HepG2 (cell line): Measurements from ENCODE around the gene ZBED5. TPM values are rescaled to one million over a fixed set of nuclear protein-coding genes. Genes with fewer than 3 reads are reported as not detected.

Experiments
- CBX5 ChIP-seq: sonication (generic); formaldehyde crosslinking; IDR thresholded peaks from 2 replicates; pipeline ENCODE4 v1.4.0; 2020; ENCODE audit warnings: missing genetic modification reagents, borderline replicate concordance
- EZH2 ChIP-seq: conservative IDR thresholded peaks from 2 replicates; pipeline ENCODE4 v1.6.1; 2012; ENCODE audit warnings: mild to moderate bottlenecking, low read depth, low read length, moderate library complexity
- FLYWCH1 ChIP-seq: sonication (generic); formaldehyde crosslinking; IDR thresholded peaks from 2 replicates; pipeline ENCODE4 v1.8.1; 2023; ENCODE audit warnings: mild to moderate bottlenecking, missing genetic modification reagents
- GABPB1 ChIP-seq: IDR thresholded peaks from 2 replicates; pipeline ENCODE4 v1.6.1; 2016; ENCODE audit warnings: mild to moderate bottlenecking, missing genetic modification reagents, moderate library complexity, missing compliant biosample characterization
- GTF3A ChIP-seq: sonication (generic); formaldehyde crosslinking; conservative IDR thresholded peaks from 2 replicates; pipeline ENCODE4 v1.4.0; 2020; ENCODE audit warnings: mild to moderate bottlenecking, missing genetic modification reagents
- HNF4A ChIP-seq: sonication (generic); formaldehyde crosslinking; IDR thresholded peaks from 2 replicates; pipeline ENCODE4 v1.4.0; 2020; ENCODE audit warnings: missing genetic modification reagents
- HOXA3 ChIP-seq: sonication (generic); formaldehyde crosslinking; IDR thresholded peaks from 2 replicates; pipeline ENCODE4 v1.5.0; 2020; ENCODE audit warnings: missing genetic modification reagents
- KLF16 ChIP-seq, 2 experiments: sonication (generic) in 1 of 2; formaldehyde crosslinking in 1 of 2; IDR thresholded peaks; 2 replicates each; pipeline versions ENCODE4 v1.6.1 to v1.8.0; 2016 to 2023; ENCODE audit warnings: missing genetic modification reagents in 2 of 2, missing compliant biosample characterization in 1 of 2
- KMT2A ChIP-seq: sonication (generic); formaldehyde crosslinking; IDR thresholded peaks from 2 replicates; pipeline ENCODE4 v1.4.0; 2020; ENCODE audit warnings: missing genetic modification reagents
- MAFG ChIP-seq: sonication (generic); formaldehyde crosslinking; IDR thresholded peaks from 2 replicates; pipeline ENCODE4 v1.5.1; 2020; ENCODE audit warnings: mild to moderate bottlenecking, missing genetic modification reagents
- MBD4 ChIP-seq: IDR thresholded peaks from 2 replicates; pipeline ENCODE4 v1.6.1; 2012; ENCODE audit warnings: low read length, inconsistent platforms, borderline replicate concordance
- MIER2 ChIP-seq: IDR thresholded peaks from 2 replicates; pipeline ENCODE4 v1.6.1; 2016; ENCODE audit warnings: missing biosample characterization, missing genetic modification reagents
- NFE2L1 ChIP-seq: sonication (generic); formaldehyde crosslinking; IDR thresholded peaks from 2 replicates; pipeline ENCODE4 v1.4.0; 2020; ENCODE audit warnings: missing genetic modification reagents, mild to moderate bottlenecking, borderline replicate concordance
- NKX3-1 ChIP-seq: sonication (generic); formaldehyde crosslinking; IDR thresholded peaks from 2 replicates; pipeline ENCODE4 v1.5.0; 2020; ENCODE audit warnings: missing genetic modification reagents
- NPAS2 ChIP-seq: sonication (generic); formaldehyde crosslinking; IDR thresholded peaks from 2 replicates; pipeline ENCODE4 v1.8.0; 2022; ENCODE audit warnings: mild to moderate bottlenecking, missing genetic modification reagents, borderline replicate concordance
- NRL ChIP-seq: sonication (generic); formaldehyde crosslinking; IDR thresholded peaks from 2 replicates; pipeline ENCODE4 v1.5.0; 2020; ENCODE audit warnings: missing genetic modification reagents, mild to moderate bottlenecking, moderate library complexity, borderline replicate concordance
- RFXANK ChIP-seq: IDR thresholded peaks from 2 replicates; pipeline ENCODE4 v1.6.1; 2016
- STAG1 ChIP-seq: sonication (generic); formaldehyde crosslinking; IDR thresholded peaks from 2 replicates; pipeline ENCODE4 v1.4.0; 2020; ENCODE audit warnings: missing genetic modification reagents
- YY1 ChIP-seq: IDR thresholded peaks from 2 replicates; pipeline ENCODE4 v1.6.1; 2011; ENCODE audit warnings: low read length, low read depth, moderate library complexity, mild to moderate bottlenecking; ENCODE audit not compliant: insufficient read depth, insufficient replicate concordance
- ZBTB7B ChIP-seq: sonication (generic); formaldehyde crosslinking; IDR thresholded peaks from 2 replicates; pipeline ENCODE4 v1.4.0; 2020; ENCODE audit warnings: missing genetic modification reagents
- ZNF124 ChIP-seq: sonication (generic); formaldehyde crosslinking; IDR thresholded peaks from 2 replicates; pipeline ENCODE4 v1.4.0; 2020; ENCODE audit warnings: missing genetic modification reagents
- ZNF607 ChIP-seq: sonication (generic); formaldehyde crosslinking; IDR thresholded peaks from 2 replicates; pipeline ENCODE4 v1.5.1; 2020; ENCODE audit warnings: missing genetic modification reagents, mild to moderate bottlenecking, borderline replicate concordance
- ZNF75D ChIP-seq: sonication (generic); formaldehyde crosslinking; IDR thresholded peaks from 2 replicates; pipeline ENCODE4 v1.8.1; 2023; ENCODE audit warnings: missing genetic modification reagents, mild to moderate bottlenecking, borderline replicate concordance
- ZNF879 ChIP-seq: sonication (generic); formaldehyde crosslinking; IDR thresholded peaks from 2 replicates; pipeline ENCODE4 v1.8.1; 2023; ENCODE audit warnings: missing genetic modification reagents
- polyA plus RNA-seq, 8 experiments: library from polyadenylated mRNA; depleted of rRNA in 3 of 8; stranded (reverse) in 7 of 8; unstranded in 1 of 8; fragments of >200 nt; fragmentation: Illumina TruSeq in 4 of 8; extraction: Trizol in 4 of 8; gene quantifications; 2 replicates each; pipeline versions ENCODE4 v1.2.1 to v1.2.3, GENCODE V29; 2011 to 2016; ENCODE audit warnings: low read depth in 4 of 8, missing spikeins in 1 of 8, mixed read lengths in 1 of 8; ENCODE audit not compliant: insufficient read depth in 1 of 8
- total RNA-seq, 5 experiments: library from RNA; depleted of rRNA; stranded (reverse); fragments of >200 nt; fragmentation: Illumina TruSeq; extraction: Trizol; gene quantifications; 2 replicates each; pipeline ENCODE4 v1.2.3, GENCODE V29; 2016; ENCODE audit warnings: low read depth in 1 of 5
- TF ChIP-seq, protein P1 (sequence below): sonication (generic); formaldehyde crosslinking; IDR thresholded peaks from 2 replicates; pipeline ENCODE4 v1.4.0; 2020; ENCODE audit warnings: missing genetic modification reagents
- TF ChIP-seq, protein P2 (sequence below): sonication (generic); formaldehyde crosslinking; IDR thresholded peaks from 2 replicates; pipeline ENCODE4 v1.8.1; 2023; ENCODE audit warnings: mild to moderate bottlenecking, moderate library complexity, missing genetic modification reagents
- TF ChIP-seq, protein P3 (sequence below): sonication (generic); formaldehyde crosslinking; IDR thresholded peaks from 2 replicates; pipeline ENCODE4 v1.8.1; 2022; ENCODE audit warnings: mild to moderate bottlenecking, missing genetic modification reagents
- TF ChIP-seq, protein P4 (sequence below): fragments of 450-650 bp; IDR thresholded peaks from 2 replicates; pipeline ENCODE4 v1.6.1; 2016

ZBED5 gene
- total and polyA plus RNA-seq, 2 of the 13 experiments (the other 11 are each of a cell fraction or from before 2014, with no cell fraction given) = 18.2 to 38.6 TPM

GRCh38 chr11:10808553-10809372 is 49.1 kb downstream of the ZBED5 start, which contains the start of gene EIF4G2 (continued):
- TF ChIP-seq MBD4 (no peak), MAFG (CRISPR knock-in tag) (no peak), ZNF879 (CRISPR knock-in tag) (no peak), MIER2 (CRISPR knock-in tag) (no peak), FLYWCH1 (CRISPR knock-in tag) (no peak), HNF4A (CRISPR knock-in tag) (no peak; the same call in none of the 2 replicates), EZH2 (no peak), CBX5 (no peak), ZNF607 (CRISPR knock-in tag) (no peak; the same call in 1 of the 2 replicates), ZNF75D (no peak), YY1 (peak; percentile 99), KMT2A (CRISPR knock-in tag) (peak; percentile 83), HOXA3 (CRISPR knock-in tag) (peak; percentile 96), KLF16 (CRISPR knock-in tag; IDR thresholded peaks at IDR 0.05) (peak in 1 of 2 experiments; percentile 74; a peak in 2 of 4 replicates), NPAS2 (CRISPR knock-in tag) (no peak), GABPB1 (CRISPR knock-in tag) (peak; percentile 66; the same call in 1 of the 2 replicates), ZNF124 (CRISPR knock-in tag) (peak; percentile 48; the same call in 1 of the 2 replicates), NRL (CRISPR knock-in tag) (peak; percentile 86), ZBTB7B (CRISPR knock-in tag) (peak; percentile 56; the same call in 1 of the 2 replicates), GTF3A (CRISPR knock-in tag) (peak; percentile 38; the same call in 1 of the 2 replicates), NKX3-1 (CRISPR knock-in tag) (no peak; the same call in none of the 2 replicates), STAG1 (CRISPR knock-in tag) (no peak), NFE2L1 (0 out of 2 replicates have a peak, but pooled peaks have one; percentile 10), RFXANK (CRISPR knock-in tag) (peak; percentile 89)
- TF ChIP-seq, protein P1, sequence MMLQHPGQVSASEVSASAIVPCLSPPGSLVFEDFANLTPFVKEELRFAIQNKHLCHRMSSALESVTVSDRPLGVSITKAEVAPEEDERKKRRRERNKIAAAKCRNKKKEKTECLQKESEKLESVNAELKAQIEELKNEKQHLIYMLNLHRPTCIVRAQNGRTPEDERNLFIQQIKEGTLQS (CRISPR knock-in tag) = no peak; the same call in 1 of the 2 replicates
- TF ChIP-seq, protein P2, sequence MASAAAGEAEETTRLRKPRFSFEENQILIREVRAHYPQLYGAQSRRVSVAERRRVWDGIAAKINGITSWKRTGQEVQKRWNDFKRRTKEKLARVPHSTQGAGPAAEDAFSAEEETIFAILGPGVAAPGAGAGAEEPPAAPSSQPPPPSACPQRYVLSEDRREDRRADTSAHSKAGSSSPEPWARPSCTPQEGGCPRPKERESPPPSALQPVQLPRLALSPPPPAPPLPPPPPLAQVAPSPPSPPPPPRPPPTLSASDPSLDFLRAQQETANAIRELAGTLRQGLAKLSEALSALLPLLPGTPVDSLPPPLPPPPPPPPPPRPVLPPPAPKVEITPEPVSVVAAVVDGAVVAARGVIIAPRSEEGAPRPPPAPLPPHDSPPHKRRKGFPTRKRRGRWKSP (CRISPR knock-in tag) = peak; percentile 100
- TF ChIP-seq, protein P3, sequence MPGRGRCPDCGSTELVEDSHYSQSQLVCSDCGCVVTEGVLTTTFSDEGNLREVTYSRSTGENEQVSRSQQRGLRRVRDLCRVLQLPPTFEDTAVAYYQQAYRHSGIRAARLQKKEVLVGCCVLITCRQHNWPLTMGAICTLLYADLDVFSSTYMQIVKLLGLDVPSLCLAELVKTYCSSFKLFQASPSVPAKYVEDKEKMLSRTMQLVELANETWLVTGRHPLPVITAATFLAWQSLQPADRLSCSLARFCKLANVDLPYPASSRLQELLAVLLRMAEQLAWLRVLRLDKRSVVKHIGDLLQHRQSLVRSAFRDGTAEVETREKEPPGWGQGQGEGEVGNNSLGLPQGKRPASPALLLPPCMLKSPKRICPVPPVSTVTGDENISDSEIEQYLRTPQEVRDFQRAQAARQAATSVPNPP = peak; percentile 40; the same call in 1 of the 2 replicates
- TF ChIP-seq, protein P4, sequence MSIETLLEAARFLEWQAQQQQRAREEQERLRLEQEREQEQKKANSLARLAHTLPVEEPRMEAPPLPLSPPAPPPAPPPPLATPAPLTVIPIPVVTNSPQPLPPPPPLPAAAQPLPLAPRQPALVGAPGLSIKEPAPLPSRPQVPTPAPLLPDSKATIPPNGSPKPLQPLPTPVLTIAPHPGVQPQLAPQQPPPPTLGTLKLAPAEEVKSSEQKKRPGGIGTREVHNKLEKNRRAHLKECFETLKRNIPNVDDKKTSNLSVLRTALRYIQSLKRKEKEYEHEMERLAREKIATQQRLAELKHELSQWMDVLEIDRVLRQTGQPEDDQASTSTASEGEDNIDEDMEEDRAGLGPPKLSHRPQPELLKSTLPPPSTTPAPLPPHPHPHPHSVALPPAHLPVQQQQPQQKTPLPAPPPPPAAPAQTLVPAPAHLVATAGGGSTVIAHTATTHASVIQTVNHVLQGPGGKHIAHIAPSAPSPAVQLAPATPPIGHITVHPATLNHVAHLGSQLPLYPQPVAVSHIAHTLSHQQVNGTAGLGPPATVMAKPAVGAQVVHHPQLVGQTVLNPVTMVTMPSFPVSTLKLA = no peak
